Thoracic aorta (tissue), 2 donors: ENCODE results near the gene PABPC3. TPM values are rescaled to one million over a fixed set of nuclear protein-coding genes. Genes with fewer than 3 reads are reported as not detected.

ENCODE experiments used
- ATAC-seq: fragments of 150-250 bp; one replicate; pipeline ENCODE4 v1.8.0; 2017; ENCODE audit warnings: low read depth; ENCODE audit not compliant: insufficient number of reproducible peaks, low FRiP score
- DNase-seq: peaks from one replicate; pipeline ENCODE4 v3.0.0-alpha.2; 2020; ENCODE audit warnings: low spot score
- H3K27ac ChIP-seq, 2 donors: fragments of 200-600 bp; sonication (generic); 1 replicate in 1 of 2; 2 replicates in 1 of 2; pipeline ENCODE4 v1.5.1; 2016; ENCODE audit warnings: mild to moderate bottlenecking in 2 of 2, moderate library complexity in 2 of 2
- H3K27me3 ChIP-seq: fragments of 200-600 bp; sonication (generic); replicated peaks from 2 replicates; pipeline ENCODE4 v1.6.0; 2016; ENCODE audit warnings: mild to moderate bottlenecking; ENCODE audit not compliant: insufficient read depth
- H3K36me3 ChIP-seq: fragments of 200-600 bp; sonication (generic); one replicate; pipeline ENCODE4 v1.5.1; 2016
- H3K4me1 ChIP-seq, 2 donors: fragments of 200-600 bp; sonication (generic); 1 replicate in 1 of 2; 2 replicates in 1 of 2; pipeline versions ENCODE4 v1.5.1 to v1.6.0; 2016; ENCODE audit warnings: low read depth in 2 of 2, mild to moderate bottlenecking in 1 of 2; ENCODE audit not compliant: control insufficient read depth in 1 of 2
- H3K4me3 ChIP-seq: fragments of 200-600 bp; sonication (generic); 2 replicates; pipeline ENCODE4 v1.5.1; 2016; ENCODE audit warnings: mild to moderate bottlenecking
- H3K9me3 ChIP-seq: fragments of 200-600 bp; sonication (generic); 2 replicates; pipeline ENCODE4 v1.5.1; 2016
- CTCF ChIP-seq: fragments of 200-600 bp; sonication (generic); IDR thresholded peaks from one replicate; pipeline ENCODE4 v1.5.1; 2019; ENCODE audit warnings: antibody characterized with exemption
- total RNA-seq, 2 donors: library from RNA; depleted of rRNA; stranded (reverse); fragments of >200 nt; gene quantifications; one replicate each; pipeline versions ENCODE4 v1.1.0 to v1.2.3, GENCODE V29; 2016

Gene PABPC3
- total RNA-seq, 2 donors from 2014 or later, result not detected

- no peaks in the 10 kb centered on the region for H3K4me1 ChIP-seq
- H3K27me3 ChIP-seq, result no peaks in the 10 kb centered on the region
- H3K36me3 ChIP-seq, result no peaks in the 10 kb centered on the region
- no peak for TF ChIP-seq CTCF
- DNase-seq (no peak), ATAC-seq (no peak)
- H3K27ac ChIP-seq, result no peak overlapping the region
- H3K4me3 ChIP-seq, result no peak overlapping the region
- H3K9me3 ChIP-seq, result no peaks in the 10 kb centered on the region
These were observed 21.4 kb downstream of the PABPC3 start for GRCh38 chr13:25117312-25117711.

- no peak for TF ChIP-seq CTCF
- no peak for DNase-seq
- Histone ChIP-seq H3K27ac (no peak overlapping the region), H3K4me3 (no peak overlapping the region), H3K36me3 (no peaks in the 10 kb centered on the region), H3K4me1 (no peaks in the 10 kb centered on the region), H3K9me3 (no peaks in the 10 kb centered on the region), H3K27me3 (no peaks in the 10 kb centered on the region)
- no peak for ATAC-seq
These were observed 22.5 kb downstream of the PABPC3 start for GRCh38 chr13:25118378-25118905.

GRCh38 chr13:25130944-25131343 lies 35.0 kb downstream of the PABPC3 start:
- no peaks in the 10 kb centered on the region for H3K36me3 ChIP-seq
- no peaks in the 10 kb centered on the region for H3K9me3 ChIP-seq
- no peak for TF ChIP-seq CTCF
- no peaks in the 10 kb centered on the region for H3K27me3 ChIP-seq
- no peak overlapping the region for H3K27ac ChIP-seq
- H3K4me1 ChIP-seq, result no peaks in the 10 kb centered on the region
- ATAC-seq (no peak), DNase-seq (no peak)
- H3K4me3 ChIP-seq, result no peak overlapping the region

GRCh38 chr13:25131881-25132420 lies 36.0 kb downstream of the PABPC3 start:
- no peak for TF ChIP-seq CTCF
- no peaks in the 10 kb centered on the region for H3K27me3 ChIP-seq
- H3K36me3 ChIP-seq, result no peaks in the 10 kb centered on the region
- H3K4me1 ChIP-seq, result no peaks in the 10 kb centered on the region
- no peak overlapping the region for H3K27ac ChIP-seq
- no peak for DNase-seq
- H3K4me3 ChIP-seq, result no peak overlapping the region
- H3K9me3 ChIP-seq, result no peaks in the 10 kb centered on the region
- ATAC-seq, result no peak

- H3K4me1 ChIP-seq, result no peaks in the 10 kb centered on the region
- H3K4me3 ChIP-seq, result no peak overlapping the region
- ATAC-seq (no peak), DNase-seq (no peak)
- no peak for TF ChIP-seq CTCF
- no peaks in the 10 kb centered on the region for H3K27me3 ChIP-seq
- no peak overlapping the region for H3K27ac ChIP-seq
- H3K9me3 ChIP-seq, result no peaks in the 10 kb centered on the region
- no peaks in the 10 kb centered on the region for H3K36me3 ChIP-seq
These were observed 36.9 kb downstream of the PABPC3 start for GRCh38 chr13:25132751-25133390.
